HepG2 (cell line): ENCODE results near the gene MAP2K2. TPM values are rescaled to one million over a fixed set of nuclear protein-coding genes. Genes with fewer than 3 reads are reported as not detected.
A peak's percentile ranks its signal among the peaks of the same experiment; 100 is the strongest.

ENCODE experiments used
- AGO2 ChIP-seq: fragments of 200-400 bp; formaldehyde crosslinking; optimal IDR thresholded peaks from 2 replicates; pipeline ENCODE3; 2017; ENCODE audit warnings: mild to moderate bottlenecking, low read depth, low read length, moderate library complexity
- BHLHE40 ChIP-seq: IDR thresholded peaks from 2 replicates; pipeline ENCODE4 v1.6.1; 2011; ENCODE audit warnings: low read length, improper control_type of control experiment
- GPBP1L1 ChIP-seq: sonication (generic); formaldehyde crosslinking; IDR thresholded peaks from 2 replicates; pipeline ENCODE4 v1.5.0; 2020; ENCODE audit warnings: mild to moderate bottlenecking, missing genetic modification reagents
- GZF1 ChIP-seq: sonication (generic); formaldehyde crosslinking; IDR thresholded peaks from 2 replicates; pipeline ENCODE4 v1.5.1; 2020; ENCODE audit warnings: mild to moderate bottlenecking, missing genetic modification reagents
- HNF4A ChIP-seq: sonication (generic); formaldehyde crosslinking; IDR thresholded peaks from 2 replicates; pipeline ENCODE4 v1.4.0; 2020; ENCODE audit warnings: missing genetic modification reagents
- MAFF ChIP-seq: IDR thresholded peaks from 2 replicates; pipeline ENCODE4 v1.6.1; 2011; ENCODE audit warnings: low read depth, low read length, improper control_type of control experiment
- MTA3 ChIP-seq: sonication (generic); formaldehyde crosslinking; IDR thresholded peaks from 2 replicates; pipeline ENCODE4 v1.4.0; 2020; ENCODE audit warnings: missing genetic modification reagents
- PAX8 ChIP-seq: sonication (generic); formaldehyde crosslinking; IDR thresholded peaks from 2 replicates; pipeline ENCODE4 v1.8.0; 2022; ENCODE audit warnings: mild to moderate bottlenecking, missing genetic modification reagents, borderline replicate concordance
- PPARG ChIP-seq: conservative IDR thresholded peaks from 2 replicates; pipeline ENCODE4 v1.6.1; 2016; ENCODE audit warnings: missing biosample characterization, missing genetic modification reagents
- RBM22 ChIP-seq: fragments of 200-400 bp; formaldehyde crosslinking; optimal IDR thresholded peaks from 2 replicates; pipeline ENCODE3; 2017; ENCODE audit warnings: mild to moderate bottlenecking, low read length, moderate library complexity
- REPIN1 ChIP-seq: sonication (generic); formaldehyde crosslinking; IDR thresholded peaks from 2 replicates; pipeline ENCODE4 v1.8.0; 2022; ENCODE audit warnings: missing genetic modification reagents, low read depth, mild to moderate bottlenecking, borderline replicate concordance
- SCMH1 ChIP-seq: sonication (generic); formaldehyde crosslinking; IDR thresholded peaks from 2 replicates; pipeline ENCODE4 v1.9.0; 2021; ENCODE audit warnings: missing genetic modification reagents, mild to moderate bottlenecking, borderline replicate concordance
- TEAD3 ChIP-seq: optimal IDR thresholded peaks from 2 replicates; pipeline ENCODE3; 2016; ENCODE audit warnings: borderline replicate concordance
- TGIF2 ChIP-seq: IDR thresholded peaks from 2 replicates; pipeline ENCODE4 v1.6.1; 2016; ENCODE audit warnings: control low read depth, missing compliant biosample characterization
- ZMYM3 ChIP-seq: sonication (generic); formaldehyde crosslinking; IDR thresholded peaks from 2 replicates; pipeline ENCODE4 v1.5.1; 2020; ENCODE audit warnings: mild to moderate bottlenecking, missing genetic modification reagents
- ZNF24 ChIP-seq: fragments of 450-650 bp; IDR thresholded peaks from 2 replicates; pipeline ENCODE4 v1.6.1; 2017; ENCODE audit warnings: antibody characterized with exemption, mild to moderate bottlenecking
- ZNF432 ChIP-seq: sonication (generic); formaldehyde crosslinking; IDR thresholded peaks from 2 replicates; pipeline ENCODE4 v1.5.0; 2020; ENCODE audit warnings: missing genetic modification reagents, mild to moderate bottlenecking, borderline replicate concordance
- ZZZ3 ChIP-seq: sonication (generic); formaldehyde crosslinking; IDR thresholded peaks from 2 replicates; pipeline ENCODE4 v1.4.0; 2020; ENCODE audit warnings: missing genetic modification reagents, mild to moderate bottlenecking, borderline replicate concordance
- polyA plus RNA-seq, 8 experiments: library from polyadenylated mRNA; depleted of rRNA in 3 of 8; stranded (reverse) in 7 of 8; unstranded in 1 of 8; fragments of >200 nt; fragmentation: Illumina TruSeq in 4 of 8; extraction: Trizol in 4 of 8; gene quantifications; 2 replicates each; pipeline versions ENCODE4 v1.2.1 to v1.2.3, GENCODE V29; 2011 to 2016; ENCODE audit warnings: low read depth in 4 of 8, missing spikeins in 1 of 8, mixed read lengths in 1 of 8; ENCODE audit not compliant: insufficient read depth in 1 of 8
- total RNA-seq, 5 experiments: library from RNA; depleted of rRNA; stranded (reverse); fragments of >200 nt; fragmentation: Illumina TruSeq; extraction: Trizol; gene quantifications; 2 replicates each; pipeline ENCODE4 v1.2.3, GENCODE V29; 2016; ENCODE audit warnings: low read depth in 1 of 5
- TF ChIP-seq, protein P1 (sequence below): sonication (generic); formaldehyde crosslinking; IDR thresholded peaks from 2 replicates; pipeline ENCODE4 v1.4.0; 2020; ENCODE audit warnings: missing genetic modification reagents
- TF ChIP-seq, protein P2 (sequence below), 2 experiments: fragments of 450-650 bp in 1 of 2; sonication (generic) in 1 of 2; formaldehyde crosslinking in 1 of 2; IDR thresholded peaks; 2 replicates each; pipeline versions ENCODE4 v1.6.1 to v1.8.0; 2016 to 2022; ENCODE audit warnings: antibody characterized with exemption in 1 of 2, mild to moderate bottlenecking in 1 of 2, missing genetic modification reagents in 1 of 2

Gene MAP2K2
- total and polyA plus RNA-seq, 2 of the 13 experiments (the other 11 are each of a cell fraction or from before 2014, with no cell fraction given), result 70.3 to 80.9 TPM

GRCh38 chr19:4043966-4044715, 79.8 kb downstream of the MAP2K2 start (continued):
- TF ChIP-seq, protein P1, sequence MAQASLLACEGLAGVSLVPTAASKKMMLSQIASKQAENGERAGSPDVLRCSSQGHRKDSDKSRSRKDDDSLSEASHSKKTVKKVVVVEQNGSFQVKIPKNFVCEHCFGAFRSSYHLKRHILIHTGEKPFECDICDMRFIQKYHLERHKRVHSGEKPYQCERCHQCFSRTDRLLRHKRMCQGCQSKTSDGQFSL (CRISPR knock-in tag), result 0 out of 2 replicates have a peak, but pooled peaks have one; percentile 49
- no peak for TF ChIP-seq ZNF24
- no peak for TF ChIP-seq ZZZ3 (CRISPR knock-in tag)
- no peak for TF ChIP-seq HNF4A (CRISPR knock-in tag)
- no peak for TF ChIP-seq GPBP1L1
- no peak for TF ChIP-seq REPIN1 (CRISPR knock-in tag)
- no peak for TF ChIP-seq TEAD3 (CRISPR knock-in tag)
- no peak for TF ChIP-seq MTA3 (CRISPR knock-in tag)
- no peak for TF ChIP-seq SCMH1 (CRISPR knock-in tag)
- TF ChIP-seq PAX8 (CRISPR knock-in tag), result no peak
- no peak for TF ChIP-seq TGIF2
- TF ChIP-seq AGO2, result peak; percentile 96
- TF ChIP-seq BHLHE40, result no peak
- TF ChIP-seq ZNF432 (CRISPR knock-in tag), result no peak
- no peak for TF ChIP-seq PPARG
- TF ChIP-seq, protein P2, sequence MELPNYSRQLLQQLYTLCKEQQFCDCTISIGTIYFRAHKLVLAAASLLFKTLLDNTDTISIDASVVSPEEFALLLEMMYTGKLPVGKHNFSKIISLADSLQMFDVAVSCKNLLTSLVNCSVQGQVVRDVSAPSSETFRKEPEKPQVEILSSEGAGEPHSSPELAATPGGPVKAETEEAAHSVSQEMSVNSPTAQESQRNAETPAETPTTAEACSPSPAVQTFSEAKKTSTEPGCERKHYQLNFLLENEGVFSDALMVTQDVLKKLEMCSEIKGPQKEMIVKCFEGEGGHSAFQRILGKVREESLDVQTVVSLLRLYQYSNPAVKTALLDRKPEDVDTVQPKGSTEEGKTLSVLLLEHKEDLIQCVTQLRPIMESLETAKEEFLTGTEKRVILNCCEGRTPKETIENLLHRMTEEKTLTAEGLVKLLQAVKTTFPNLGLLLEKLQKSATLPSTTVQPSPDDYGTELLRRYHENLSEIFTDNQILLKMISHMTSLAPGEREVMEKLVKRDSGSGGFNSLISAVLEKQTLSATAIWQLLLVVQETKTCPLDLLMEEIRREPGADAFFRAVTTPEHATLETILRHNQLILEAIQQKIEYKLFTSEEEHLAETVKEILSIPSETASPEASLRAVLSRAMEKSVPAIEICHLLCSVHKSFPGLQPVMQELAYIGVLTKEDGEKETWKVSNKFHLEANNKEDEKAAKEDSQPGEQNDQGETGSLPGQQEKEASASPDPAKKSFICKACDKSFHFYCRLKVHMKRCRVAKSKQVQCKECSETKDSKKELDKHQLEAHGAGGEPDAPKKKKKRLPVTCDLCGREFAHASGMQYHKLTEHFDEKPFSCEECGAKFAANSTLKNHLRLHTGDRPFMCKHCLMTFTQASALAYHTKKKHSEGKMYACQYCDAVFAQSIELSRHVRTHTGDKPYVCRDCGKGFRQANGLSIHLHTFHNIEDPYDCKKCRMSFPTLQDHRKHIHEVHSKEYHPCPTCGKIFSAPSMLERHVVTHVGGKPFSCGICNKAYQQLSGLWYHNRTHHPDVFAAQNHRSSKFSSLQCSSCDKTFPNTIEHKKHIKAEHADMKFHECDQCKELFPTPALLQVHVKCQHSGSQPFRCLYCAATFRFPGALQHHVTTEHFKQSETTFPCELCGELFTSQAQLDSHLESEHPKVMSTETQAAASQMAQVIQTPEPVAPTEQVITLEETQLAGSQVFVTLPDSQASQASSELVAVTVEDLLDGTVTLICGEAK (IDR thresholded peaks at IDR 0.05), result no peak
- TF ChIP-seq, protein P2 (CRISPR knock-in tag; IDR thresholded peaks at IDR 0.05), result no peak
- no peak for TF ChIP-seq ZMYM3
- no peak for TF ChIP-seq MAFF
- TF ChIP-seq RBM22, result peak; percentile 83
- no peak for TF ChIP-seq GZF1
